Left colon (tissue), 2 donors: Measurements from ENCODE around the gene EIF4ENIF1. TPM values are rescaled to one million over a fixed set of nuclear protein-coding genes. Genes with fewer than 3 reads are reported as not detected.
"Not testable (repeated sequence)": the region's sequence is repeated elsewhere in the genome, so short reads cannot be mapped to it uniquely, and the experiment has no call there.

Experiments used
- ATAC-seq: fragments of 200-7000 bp; cut with Tn5 transposase; one replicate; pipeline ENCODE4 v1.9.1; 2020; ENCODE audit warnings: mild to moderate bottlenecking, moderate library complexity
- DNase-seq, 2 donors: peaks; one replicate each; pipeline ENCODE4 v3.0.0-alpha.2; 2020
- intact Hi-C, 2 donors: fragments of 100-400 bp; cut with DNase I in 1 of 2; cut with micrococcal nuclease in 1 of 2; formaldehyde crosslinking; loops; one replicate each; pipeline versions ENCODE4 v1.11.2 to v1.14.0; 2022; cut with DNase I, micrococcal nuclease
- total RNA-seq, 2 donors: library from RNA; stranded (reverse); fragmentation: NEBNext Ultra II Directional; extraction: Animal tissue kit (Norgen Biotek cat#: 25700); gene quantifications; one replicate each; pipeline ENCODE4 v1.2.1, GENCODE V29; 2021
- donor health status: DM: no; HTN: no; CAD: no.
- donor health status: DM: yes; HTN: yes; CAD: no.

Gene EIF4ENIF1
- total RNA-seq, 2 donors from 2014 or later = 27.1 to 27.3 TPM

GRCh38 chr22:31496735-31497146 lies 7.1 kb upstream of the EIF4ENIF1 start:
- ATAC-seq (peak; percentile 46), DNase-seq (peak; percentile 45 to 55)
- intact Hi-C loops = no loop called here

- DNase-seq (peak; percentile 90 to 95), ATAC-seq (peak; percentile 91)
- intact Hi-C loops = no loop called here
Observed at GRCh38 chr22:31496007-31496734, 6.5 kb upstream of the EIF4ENIF1 start, which contains the start of gene SFI1. TSS of gene SFI1 (plus strand) at chr22:31496536. CDS start at chr22:31508285, 11,749 bp downstream.

GRCh38 chr22:31495343-31495742 lies 5.7 kb upstream of the EIF4ENIF1 start:
- ATAC-seq (no peak), DNase-seq (no peak)
- intact Hi-C loops = no loop called here

DNA sequence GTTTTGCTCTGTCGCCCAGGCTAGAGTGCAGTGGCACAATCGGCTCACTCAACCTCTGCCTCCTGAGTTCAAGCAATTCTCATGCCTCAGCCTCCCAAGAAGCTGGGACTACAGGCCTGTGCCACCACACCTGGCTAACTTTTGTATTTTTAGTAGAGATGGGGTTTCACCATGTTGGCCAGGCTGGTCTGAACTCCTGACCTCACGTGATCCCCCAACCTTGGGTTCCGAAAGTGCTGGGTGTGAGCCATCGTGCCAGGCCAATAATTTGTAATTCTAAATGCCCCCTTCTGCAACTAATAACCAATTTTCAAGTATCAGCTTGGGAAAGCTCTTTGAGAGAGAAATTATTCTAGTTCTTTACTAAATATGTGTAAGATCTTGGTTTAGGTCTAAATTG lies 3.7 kb upstream of the EIF4ENIF1 start:
- intact Hi-C loops, ATAC-seq, DNase-seq: not testable (repeated sequence)

DNA sequence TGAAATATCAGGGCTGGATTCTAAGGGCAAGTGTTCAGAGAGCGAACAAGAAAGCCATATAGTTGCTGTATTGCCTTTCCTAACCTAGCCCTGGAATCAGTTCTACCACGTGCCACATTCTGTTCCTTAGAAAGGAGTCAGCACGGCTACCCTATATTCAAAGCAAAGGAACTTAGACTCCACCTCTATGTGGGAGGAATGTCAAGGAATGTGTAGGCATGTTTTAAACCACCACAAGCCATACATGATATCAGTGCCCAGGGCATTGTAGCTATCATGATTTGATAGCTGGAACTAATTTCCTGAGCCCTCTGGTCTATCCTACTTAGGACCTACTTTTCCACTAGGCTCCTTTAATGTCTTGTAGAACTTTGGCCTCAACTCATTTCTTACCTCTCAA lies 2.5 kb upstream of the EIF4ENIF1 start:
- no peak for ATAC-seq
- intact Hi-C loops = no loop called here
- no peak for DNase-seq

DNA sequence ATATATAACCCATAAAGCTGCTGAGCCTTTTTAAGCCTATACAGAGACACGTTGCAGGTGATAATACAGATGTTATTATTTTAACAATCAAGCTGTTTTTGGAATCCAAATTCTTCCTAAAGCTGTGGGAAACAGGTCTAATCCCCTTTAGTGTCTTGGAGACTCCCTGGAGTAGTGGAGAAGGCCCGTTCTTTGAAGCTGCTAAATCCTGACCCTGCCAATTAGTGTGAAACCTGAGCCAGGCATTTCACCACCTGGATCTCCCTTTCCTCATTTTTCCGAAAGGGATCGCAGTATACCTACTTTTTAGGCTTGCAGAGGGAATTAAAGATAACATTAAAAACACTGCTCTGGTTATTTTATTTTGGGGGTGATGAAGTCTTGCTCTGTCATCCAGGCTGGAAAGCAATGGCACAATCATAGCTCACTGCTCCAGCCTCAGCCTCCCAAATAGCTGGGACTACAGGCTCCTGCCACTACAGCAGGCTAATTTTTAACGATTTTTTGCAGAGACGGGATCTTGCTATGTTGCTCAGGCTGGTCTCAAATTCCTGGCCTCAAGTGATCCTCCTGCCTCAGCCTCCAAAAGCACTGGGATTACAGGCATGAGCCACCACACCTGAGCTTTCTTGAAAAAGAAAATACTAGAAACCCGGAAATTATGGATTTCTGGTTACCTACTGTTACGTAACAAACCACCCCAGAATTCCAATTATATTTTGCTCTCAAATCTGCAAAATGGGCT lies 1.7 kb upstream of the EIF4ENIF1 start:
- intact Hi-C loops = no loop called here
- DNase-seq = no peak

GRCh38 chr22:31490496-31490925 lies 869 bp upstream of the EIF4ENIF1 start:
- peak; percentile 63 to 77 for DNase-seq
- ATAC-seq = peak; percentile 58
- intact Hi-C loops = no loop called here

More for the DNA sequence above, 1.7 kb upstream of the EIF4ENIF1 start:
- no peak for ATAC-seq

GRCh38 chr22:31488988-31489617 lies 539 bp downstream of the EIF4ENIF1 start:
- DNase-seq = peak in 1 of 2 donors; percentile 57
- peak; percentile 38 for ATAC-seq
- intact Hi-C loops = no loop called here

DNA sequence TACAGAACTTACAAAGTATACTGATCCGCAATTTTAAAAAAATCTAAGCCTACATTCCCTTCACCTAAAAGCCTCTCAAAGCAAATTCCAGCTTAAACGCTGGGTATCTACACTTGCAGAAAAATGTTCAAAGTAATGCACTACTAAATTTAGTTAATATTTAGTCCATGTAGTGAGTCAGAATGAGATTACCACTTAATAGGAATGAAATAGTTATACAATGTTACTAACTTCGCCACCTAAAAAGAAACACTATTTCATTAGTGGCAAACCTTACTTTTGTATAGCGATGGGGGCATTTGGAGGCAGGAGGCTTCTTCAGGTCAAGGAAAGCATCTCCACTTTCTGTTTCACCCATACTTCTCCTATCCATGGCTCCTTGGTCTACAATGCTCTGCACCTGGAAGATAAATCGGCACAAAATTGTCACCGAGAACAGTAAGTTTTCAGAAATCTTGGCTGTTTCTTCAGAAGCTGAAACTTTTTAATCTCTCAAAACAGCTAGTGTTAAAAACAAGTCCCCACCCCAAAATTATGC lies 1.2 kb downstream of the EIF4ENIF1 start:
- DNase-seq = no peak
- no peak for ATAC-seq
- intact Hi-C loops = no loop called here

- no peak for DNase-seq
- intact Hi-C loops = no loop called here
- no peak for ATAC-seq
Observed at GRCh38 chr22:31486951-31487350, 2.7 kb downstream of the EIF4ENIF1 start.

DNA sequence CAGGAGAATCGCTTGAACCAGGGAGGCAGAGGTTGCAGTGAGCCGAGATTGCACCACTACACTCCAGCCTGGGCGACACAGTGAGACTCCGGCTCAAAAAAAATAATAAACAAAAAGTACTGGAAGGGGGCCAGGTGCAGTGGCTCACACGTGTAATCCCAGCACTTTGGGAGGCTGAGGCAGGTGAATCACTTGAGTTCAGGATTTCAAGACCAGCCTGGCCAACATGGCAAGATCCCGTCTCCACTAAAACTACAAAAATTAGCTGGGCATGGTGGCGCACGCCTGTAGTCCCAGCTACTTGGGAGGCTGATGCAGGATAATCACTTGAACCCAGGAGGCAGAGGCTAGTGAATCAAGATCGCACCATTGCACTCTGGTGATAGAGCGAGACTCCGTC lies 3.3 kb downstream of the EIF4ENIF1 start:
- ATAC-seq, DNase-seq, intact Hi-C loops: not testable (repeated sequence)

DNA sequence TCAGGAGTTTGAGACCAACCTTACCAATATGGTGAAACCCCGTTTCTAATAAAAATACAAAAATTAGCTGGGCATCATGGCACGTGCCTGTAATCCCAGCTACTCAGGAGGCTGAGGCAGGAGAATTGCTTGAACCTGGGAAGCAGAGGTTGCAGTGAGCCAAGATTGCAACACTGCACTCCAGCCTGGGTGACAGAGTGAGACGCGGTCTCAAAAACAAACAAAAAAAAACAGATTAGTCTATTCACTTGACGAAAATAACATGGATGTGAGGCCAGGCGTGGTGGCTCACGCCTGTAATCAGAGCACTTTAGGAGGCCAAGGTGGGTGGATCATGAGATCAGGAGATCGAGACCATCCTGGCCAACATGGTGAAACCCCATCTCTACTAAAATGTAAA lies 7.2 kb downstream of the EIF4ENIF1 start:
- intact Hi-C loops, DNase-seq, ATAC-seq: not testable (repeated sequence)

DNA sequence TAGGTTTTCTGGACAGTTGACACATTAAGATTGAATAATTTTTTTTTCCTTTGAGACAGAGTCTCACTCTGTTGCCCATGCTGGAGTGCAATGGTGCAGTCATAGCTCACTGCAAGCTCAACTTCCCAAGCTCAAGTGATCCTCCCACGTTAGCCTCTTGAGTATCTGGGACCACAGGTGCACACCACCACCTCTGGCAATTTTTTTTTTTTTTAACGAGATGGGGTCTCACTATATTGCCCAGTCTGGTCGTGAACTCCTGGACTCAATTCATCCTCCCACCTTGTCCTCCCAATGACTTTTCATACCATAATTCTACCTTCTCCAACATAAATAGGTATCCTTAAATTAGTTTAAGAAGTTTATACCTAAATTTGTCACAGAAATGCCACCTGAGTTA lies 8.5 kb downstream of the EIF4ENIF1 start:
- no peak for ATAC-seq
- no peak for DNase-seq
- intact Hi-C loops = no loop called here

DNA sequence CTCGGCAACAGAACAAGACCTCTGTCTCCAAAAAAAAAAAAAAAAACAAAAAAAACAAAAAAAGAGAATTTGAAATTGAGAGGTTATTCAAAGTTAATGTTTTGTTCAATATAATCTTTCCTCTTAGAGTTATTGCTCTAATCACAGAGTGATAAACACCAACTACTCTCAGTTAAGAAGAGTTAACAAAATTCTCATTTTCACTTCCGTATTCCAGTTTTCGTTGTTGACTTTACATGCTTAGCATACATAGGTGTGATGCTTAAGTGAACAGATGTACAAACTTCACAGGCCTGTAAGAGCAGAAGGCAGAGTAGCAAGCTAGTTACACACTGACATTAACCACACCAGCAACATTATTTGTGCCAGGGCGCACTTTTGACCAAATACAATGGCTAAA lies 12.3 kb downstream of the EIF4ENIF1 start:
- DNase-seq (no peak), ATAC-seq (peak; percentile 92)

DNA sequence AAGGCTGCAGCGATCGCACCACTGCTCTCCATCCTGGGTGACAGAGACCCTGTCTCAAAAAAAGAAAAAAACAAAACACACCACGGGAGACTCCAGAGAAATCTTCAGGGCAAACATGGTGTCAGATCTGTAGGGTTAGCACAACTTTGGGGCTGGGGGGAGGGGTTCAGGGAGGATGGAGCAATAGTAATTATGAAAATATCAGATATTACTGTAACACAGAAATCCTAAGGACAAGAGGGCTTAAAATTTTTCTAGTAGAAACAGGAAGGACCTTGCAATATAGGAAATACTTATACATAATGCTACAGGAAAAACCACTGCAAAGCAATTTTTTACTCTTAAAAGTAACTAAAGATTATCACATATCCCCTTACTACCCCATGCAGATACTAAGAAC lies 13.8 kb downstream of the EIF4ENIF1 start:
- DNase-seq = no peak
- ATAC-seq = no peak
- intact Hi-C loops = no loop called here

More for the DNA sequence above, 12.3 kb downstream of the EIF4ENIF1 start:
- intact Hi-C loops = no loop called here

GRCh38 chr22:31474743-31475142 lies 14.9 kb downstream of the EIF4ENIF1 start:
- intact Hi-C loops = no loop called here

DNA sequence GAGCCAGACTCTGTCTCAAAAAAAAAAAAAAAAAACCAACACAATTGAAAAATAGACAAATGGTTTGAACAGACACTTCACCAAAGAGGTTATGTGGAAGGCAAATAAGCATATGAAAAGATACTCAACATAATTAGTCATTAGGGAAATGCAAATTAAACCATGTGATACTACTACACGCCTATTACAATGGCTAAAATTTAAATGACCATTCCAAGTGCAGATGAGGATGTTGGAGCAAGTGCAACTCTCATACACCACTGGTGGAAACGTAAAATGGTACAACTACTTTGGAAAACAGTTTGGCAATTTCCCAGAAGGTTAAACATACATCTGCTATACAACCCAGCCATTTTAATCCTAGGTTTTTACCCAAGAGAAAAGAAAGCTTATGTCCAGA lies 24.3 kb downstream of the EIF4ENIF1 start:
- intact Hi-C loops = no loop called here
- no peak for DNase-seq
- no peak for ATAC-seq

More at GRCh38 chr22:31474743-31475142, 14.9 kb downstream of the EIF4ENIF1 start:
- DNase-seq = no peak
- no peak for ATAC-seq

GRCh38 chr22:31461699-31462098 lies 27.9 kb downstream of the EIF4ENIF1 start:
- ATAC-seq (no peak), DNase-seq (no peak)
- intact Hi-C loops = no loop called here
